MCF 10A (cell line): ENCODE measurements around the gene ESD. TPM values are rescaled to one million over a fixed set of nuclear protein-coding genes. Genes with fewer than 3 reads are reported as not detected.

Experiments
- BruUV-seq: library from RNA; stranded (reverse); fragments of 400-500 nt; replicated peaks from 2 replicates; lab custom pipeline; 2021; lab: Mats Ljungman, UMichigan
- CTCF ChIA-PET: fragments of 300-600 bp; sonication (Branson Sonifier 250); formaldehyde crosslinking; extraction: SDS; loops from one replicate; lab custom pipeline; 2021; ENCODE audit warnings: antibody characterized with exemption, inconsistent platforms; lab: Yijun Ruan, JAX
- POLR2A ChIA-PET: fragments of 300-600, 350-650 bp; sonication (Branson Sonifier 250); formaldehyde crosslinking; extraction: SDS; loops from one replicate; lab custom pipeline; 2020; ENCODE audit warnings: antibody characterized with exemption, inconsistent platforms; lab: Yijun Ruan, JAX
- DNase-seq: peaks from one replicate; pipeline ENCODE4 v3.0.0-alpha.2; 2018; ENCODE audit not compliant: unreplicated experiment
- H3K27ac Mint-ChIP-seq: one replicate; pipeline ENCODE4 v1.8.0; 2022; ENCODE audit warnings: mild to moderate bottlenecking, low read depth, mixed read lengths; ENCODE audit not compliant: unreplicated experiment
- H3K27me3 Mint-ChIP-seq: one replicate; pipeline ENCODE4 v1.8.0; 2022; ENCODE audit warnings: mixed read lengths; ENCODE audit not compliant: insufficient read depth, unreplicated experiment
- H3K36me3 Mint-ChIP-seq: one replicate; pipeline ENCODE4 v1.8.0; 2022; ENCODE audit warnings: mild to moderate bottlenecking, moderate library complexity, mixed read lengths; ENCODE audit not compliant: insufficient read depth, unreplicated experiment
- H3K4me1 Mint-ChIP-seq: one replicate; pipeline ENCODE4 v1.8.0; 2022; ENCODE audit warnings: mixed read lengths; ENCODE audit not compliant: insufficient read depth, unreplicated experiment
- H3K4me3 Mint-ChIP-seq: one replicate; pipeline ENCODE4 v1.8.0; 2022; ENCODE audit warnings: mild to moderate bottlenecking, moderate library complexity, mixed read lengths; ENCODE audit not compliant: unreplicated experiment
- H3K9me3 Mint-ChIP-seq: one replicate; pipeline ENCODE4 v1.8.0; 2022; ENCODE audit warnings: mixed read lengths; ENCODE audit not compliant: unreplicated experiment
- intact Hi-C: fragments of 100-400 bp; cut with micrococcal nuclease; formaldehyde crosslinking; loops from 2 replicates; pipeline ENCODE4 v1.14.1; 2022
- total RNA-seq: library from RNA; stranded (reverse); gene quantifications from 2 replicates; pipeline ENCODE4 v1.2.3, GENCODE V29; 2022
- TF ChIP-seq, protein P1 (sequence below): fragments of 200-600 bp; IDR thresholded peaks from one replicate; pipeline ENCODE4 v1.8.0; 2022; ENCODE audit warnings: antibody characterized with exemption, mild to moderate bottlenecking; ENCODE audit not compliant: unreplicated experiment

The ESD gene
- total RNA-seq, 1 experiment from 2014 or later = 105 TPM

DNA sequence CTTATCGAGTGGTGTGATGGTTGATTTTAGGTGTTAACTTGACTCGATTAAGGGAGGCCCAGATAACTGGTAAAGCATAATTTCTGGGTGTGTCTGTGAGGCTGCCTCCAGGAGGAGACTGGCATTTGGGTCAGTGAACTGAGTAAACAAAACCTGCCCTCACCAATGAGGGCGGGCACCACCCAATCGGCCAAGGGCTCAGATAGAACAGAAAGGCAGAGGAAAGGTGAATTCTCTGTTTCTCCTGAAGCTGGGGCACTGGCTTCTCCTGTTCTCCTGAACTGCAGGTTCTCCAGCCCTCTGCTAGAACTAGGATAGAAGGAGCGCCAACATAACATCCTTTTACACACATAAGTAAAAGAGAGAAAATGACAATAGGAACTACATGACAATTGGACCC lies 35.1 kb downstream of the ESD start:
- H3K27ac Mint-ChIP-seq = no peak overlapping the region
- BruUV-seq = no TSS peak
- CTCF ChIA-PET = interaction anchor here (0.6 to 1.1 kb wide), 2 partner anchors 14 to 15 kb away, joined by 4 to 5 read pairs; no protein-coding TSS in a partner anchor

DNA sequence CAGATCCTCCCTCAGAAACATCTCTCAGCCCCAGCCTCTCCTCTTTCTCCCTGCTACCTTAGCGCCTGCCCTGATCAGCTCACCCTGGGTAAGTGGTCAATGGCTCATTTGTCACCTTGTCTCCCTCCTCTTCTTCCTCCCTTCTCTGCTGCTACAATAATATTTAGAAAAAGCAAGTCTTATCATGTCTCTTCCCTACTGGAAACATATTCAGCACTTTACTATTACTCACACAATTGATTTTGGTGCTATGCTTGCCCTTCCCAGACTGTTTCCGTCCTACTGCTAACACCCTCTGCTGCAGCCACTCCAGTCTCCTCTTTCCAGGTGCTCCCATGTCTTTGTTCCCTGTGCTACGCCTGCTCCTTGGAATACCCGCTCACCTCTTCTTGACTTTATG lies 35.8 kb downstream of the ESD start:
- intact Hi-C loops = no loop called here
- H3K27ac Mint-ChIP-seq = no peak overlapping the region

More for the DNA sequence above, 35.1 kb downstream of the ESD start:
- TF ChIP-seq, protein P1, sequence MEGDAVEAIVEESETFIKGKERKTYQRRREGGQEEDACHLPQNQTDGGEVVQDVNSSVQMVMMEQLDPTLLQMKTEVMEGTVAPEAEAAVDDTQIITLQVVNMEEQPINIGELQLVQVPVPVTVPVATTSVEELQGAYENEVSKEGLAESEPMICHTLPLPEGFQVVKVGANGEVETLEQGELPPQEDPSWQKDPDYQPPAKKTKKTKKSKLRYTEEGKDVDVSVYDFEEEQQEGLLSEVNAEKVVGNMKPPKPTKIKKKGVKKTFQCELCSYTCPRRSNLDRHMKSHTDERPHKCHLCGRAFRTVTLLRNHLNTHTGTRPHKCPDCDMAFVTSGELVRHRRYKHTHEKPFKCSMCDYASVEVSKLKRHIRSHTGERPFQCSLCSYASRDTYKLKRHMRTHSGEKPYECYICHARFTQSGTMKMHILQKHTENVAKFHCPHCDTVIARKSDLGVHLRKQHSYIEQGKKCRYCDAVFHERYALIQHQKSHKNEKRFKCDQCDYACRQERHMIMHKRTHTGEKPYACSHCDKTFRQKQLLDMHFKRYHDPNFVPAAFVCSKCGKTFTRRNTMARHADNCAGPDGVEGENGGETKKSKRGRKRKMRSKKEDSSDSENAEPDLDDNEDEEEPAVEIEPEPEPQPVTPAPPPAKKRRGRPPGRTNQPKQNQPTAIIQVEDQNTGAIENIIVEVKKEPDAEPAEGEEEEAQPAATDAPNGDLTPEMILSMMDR = no peak
- no peak overlapping the region for H3K4me3 Mint-ChIP-seq
- intact Hi-C loops = no loop called here
- POLR2A ChIA-PET = interaction anchor here (0.9 kb wide), 1 partner anchor 34 kb away, joined by 3 read pairs; no protein-coding TSS in a partner anchor
- peaks cover 15% of the 10 kb centered on the region for H3K4me1 Mint-ChIP-seq
- H3K36me3 Mint-ChIP-seq = no peaks in the 10 kb centered on the region
- no peaks in the 10 kb centered on the region for H3K9me3 Mint-ChIP-seq
- DNase-seq = no peak
- no peaks in the 10 kb centered on the region for H3K27me3 Mint-ChIP-seq

DNA sequence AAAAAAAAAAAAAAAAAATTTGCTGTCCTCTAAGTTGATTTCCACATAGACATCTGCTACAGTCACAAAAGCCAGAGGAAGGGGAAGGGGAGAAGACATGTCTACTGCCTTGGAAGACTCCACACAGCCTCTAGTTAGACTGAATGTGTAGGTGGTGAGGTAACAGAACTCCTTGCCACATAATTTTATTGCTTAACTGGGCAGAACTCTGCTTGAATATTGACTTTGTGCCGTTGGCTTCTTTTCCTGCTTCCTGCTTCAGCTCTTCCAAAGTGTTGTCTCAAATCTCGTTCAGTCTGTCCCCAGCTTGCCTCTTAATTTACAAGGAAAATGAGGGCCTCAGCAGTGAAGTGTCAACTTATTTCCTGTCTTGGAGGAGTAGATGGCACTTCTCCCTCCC lies 37.1 kb downstream of the ESD start:
- peak; percentile 52 for DNase-seq
- TF ChIP-seq, protein P1 = no peak
- no peak overlapping the region for H3K4me3 Mint-ChIP-seq
- no peak overlapping the region for H3K27ac Mint-ChIP-seq
- no peaks in the 10 kb centered on the region for H3K9me3 Mint-ChIP-seq
- H3K36me3 Mint-ChIP-seq = no peaks in the 10 kb centered on the region
- H3K4me1 Mint-ChIP-seq = peaks cover 15% of the 10 kb centered on the region
- POLR2A ChIA-PET = no interaction called here
- CTCF ChIA-PET = no interaction called here
- intact Hi-C loops = no loop called here
- BruUV-seq = no TSS peak
- H3K27me3 Mint-ChIP-seq = no peaks in the 10 kb centered on the region

More for the DNA sequence above, 35.8 kb downstream of the ESD start:
- Mint-ChIP-seq H3K4me1 (peaks cover 15% of the 10 kb centered on the region), H3K36me3 (no peaks in the 10 kb centered on the region), H3K9me3 (no peaks in the 10 kb centered on the region), H3K27me3 (no peaks in the 10 kb centered on the region), H3K4me3 (no peak overlapping the region)
- no peak for DNase-seq
- no TSS peak for BruUV-seq
- ChIA-PET POLR2A (no interaction called here), CTCF (interaction anchor here (0.6 to 1.1 kb wide), 2 partner anchors 16 to 275 kb away, joined by 3 to 4 read pairs; no protein-coding TSS in a partner anchor)
- TF ChIP-seq, protein P1 = no peak

DNA sequence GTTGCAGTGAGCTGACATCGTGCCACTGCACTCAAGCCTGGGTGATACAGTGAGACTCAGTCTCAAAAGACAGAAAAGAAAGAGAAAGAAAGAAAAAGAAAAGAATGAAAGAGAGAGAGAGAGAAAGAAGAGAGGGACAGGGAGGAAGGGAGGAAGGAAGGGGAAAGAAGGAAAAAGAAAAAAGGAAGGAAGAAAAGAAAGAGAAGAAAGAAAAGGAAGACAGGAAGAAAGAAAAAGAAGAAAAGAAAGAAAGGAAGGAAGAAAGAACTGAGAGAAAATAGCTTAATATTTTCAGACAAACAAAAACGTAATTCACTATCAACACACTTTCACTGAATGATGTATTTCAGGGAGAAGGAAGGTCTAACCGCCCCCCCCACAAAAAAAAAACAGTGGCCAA lies 39.3 kb downstream of the ESD start:
- ChIA-PET POLR2A (no interaction called here), CTCF (no interaction called here)
- Mint-ChIP-seq H3K27ac (no peak overlapping the region), H3K36me3 (no peaks in the 10 kb centered on the region), H3K4me3 (no peak overlapping the region), H3K4me1 (peaks cover 15% of the 10 kb centered on the region), H3K27me3 (no peaks in the 10 kb centered on the region), H3K9me3 (no peaks in the 10 kb centered on the region)
- DNase-seq = no peak
- intact Hi-C loops = no loop called here
- BruUV-seq = no TSS peak
- TF ChIP-seq, protein P1 = no peak
